ENCODE data around the gene IRF2BP1.

DNA sequence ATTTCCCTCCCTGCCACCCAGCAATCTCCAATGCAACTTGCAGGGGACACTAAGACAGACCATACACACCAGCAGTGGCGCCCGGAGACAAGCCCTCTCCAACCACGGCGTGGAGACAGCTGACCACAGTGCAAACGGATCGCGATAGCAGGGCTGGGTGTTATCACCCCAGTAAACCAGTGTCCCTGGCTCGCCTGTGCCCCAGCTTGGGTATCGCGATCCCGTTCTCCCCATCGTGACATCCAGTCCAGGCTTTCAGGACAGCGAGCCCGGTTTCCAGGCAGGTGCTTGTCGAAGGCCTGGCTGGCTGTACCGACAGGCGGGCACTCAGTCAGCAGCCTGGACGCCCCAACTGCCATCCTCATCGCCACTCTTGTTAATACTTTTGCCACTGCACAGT, 49.3 kb upstream of the IRF2BP1 start:
- TF ChIP-seq POLR2AphosphoS5 (IDR thresholded peaks at IDR 0.05), result no peak
- no peak for TF ChIP-seq EP300 (IDR thresholded peaks at IDR 0.05)
- TF ChIP-seq, protein P1, sequence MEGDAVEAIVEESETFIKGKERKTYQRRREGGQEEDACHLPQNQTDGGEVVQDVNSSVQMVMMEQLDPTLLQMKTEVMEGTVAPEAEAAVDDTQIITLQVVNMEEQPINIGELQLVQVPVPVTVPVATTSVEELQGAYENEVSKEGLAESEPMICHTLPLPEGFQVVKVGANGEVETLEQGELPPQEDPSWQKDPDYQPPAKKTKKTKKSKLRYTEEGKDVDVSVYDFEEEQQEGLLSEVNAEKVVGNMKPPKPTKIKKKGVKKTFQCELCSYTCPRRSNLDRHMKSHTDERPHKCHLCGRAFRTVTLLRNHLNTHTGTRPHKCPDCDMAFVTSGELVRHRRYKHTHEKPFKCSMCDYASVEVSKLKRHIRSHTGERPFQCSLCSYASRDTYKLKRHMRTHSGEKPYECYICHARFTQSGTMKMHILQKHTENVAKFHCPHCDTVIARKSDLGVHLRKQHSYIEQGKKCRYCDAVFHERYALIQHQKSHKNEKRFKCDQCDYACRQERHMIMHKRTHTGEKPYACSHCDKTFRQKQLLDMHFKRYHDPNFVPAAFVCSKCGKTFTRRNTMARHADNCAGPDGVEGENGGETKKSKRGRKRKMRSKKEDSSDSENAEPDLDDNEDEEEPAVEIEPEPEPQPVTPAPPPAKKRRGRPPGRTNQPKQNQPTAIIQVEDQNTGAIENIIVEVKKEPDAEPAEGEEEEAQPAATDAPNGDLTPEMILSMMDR (IDR thresholded peaks at IDR 0.05), result no peak
